Glomerular visceral epithelial cell (primary cell): ENCODE measurements around the gene BCAS3.
"Not testable (repeated sequence)": the region's sequence is repeated elsewhere in the genome, so short reads cannot be mapped to it uniquely, and the experiment has no call there.

Experiments
- DNase-seq: peaks from one replicate; pipeline ENCODE4 v3.0.0-alpha.2; 2016; ENCODE audit errors: extremely low spot score

Gene BCAS3

GRCh38 chr17:60933739-60934138 lies 256.1 kb downstream of the BCAS3 start:
- no peak for DNase-seq

GRCh38 chr17:60934723-60935122 lies 257.1 kb downstream of the BCAS3 start:
- no peak for DNase-seq

- not testable (repeated sequence) for DNase-seq
Measured at GRCh38 chr17:60935991-60936390, 258.3 kb downstream of the BCAS3 start.

GRCh38 chr17:60939318-60939717 lies 261.7 kb downstream of the BCAS3 start:
- DNase-seq = no peak

- DNase-seq = peak; percentile 38
Measured at GRCh38 chr17:60941028-60941427, 263.4 kb downstream of the BCAS3 start.

- DNase-seq = no peak
Measured at GRCh38 chr17:60941571-60941970, 263.9 kb downstream of the BCAS3 start.

- DNase-seq = no peak
Measured at GRCh38 chr17:60944751-60945150, 267.1 kb downstream of the BCAS3 start.

GRCh38 chr17:60947100-60947499 lies 269.4 kb downstream of the BCAS3 start:
- DNase-seq = no peak

GRCh38 chr17:60947543-60947942 lies 269.9 kb downstream of the BCAS3 start:
- DNase-seq = no peak

GRCh38 chr17:60952747-60953146 lies 275.1 kb downstream of the BCAS3 start:
- no peak for DNase-seq

GRCh38 chr17:60959011-60959410 lies 281.4 kb downstream of the BCAS3 start:
- peak; percentile 41 for DNase-seq

GRCh38 chr17:60959696-60960095 lies 282.0 kb downstream of the BCAS3 start:
- DNase-seq = no peak

- no peak for DNase-seq
Measured at GRCh38 chr17:60960398-60961065, 282.9 kb downstream of the BCAS3 start.

- no peak for DNase-seq
Measured at GRCh38 chr17:60964160-60964559, 286.5 kb downstream of the BCAS3 start.

GRCh38 chr17:60968266-60968665 lies 290.6 kb downstream of the BCAS3 start:
- DNase-seq = no peak

GRCh38 chr17:60969500-60970037 lies 291.9 kb downstream of the BCAS3 start:
- DNase-seq = no peak

GRCh38 chr17:60970741-60971140 lies 293.1 kb downstream of the BCAS3 start:
- no peak for DNase-seq

- DNase-seq = peak; percentile 37
Measured at GRCh38 chr17:60971515-60972369, 294.1 kb downstream of the BCAS3 start.

- DNase-seq = not testable (repeated sequence)
Measured at GRCh38 chr17:60976861-60977260, 299.2 kb downstream of the BCAS3 start.

GRCh38 chr17:60989379-60989778 lies 311.7 kb downstream of the BCAS3 start:
- DNase-seq = no peak

GRCh38 chr17:60989846-60990245 lies 312.2 kb downstream of the BCAS3 start:
- DNase-seq = no peak

- DNase-seq = no peak
Measured at GRCh38 chr17:60993497-60993896, 315.8 kb downstream of the BCAS3 start.

- DNase-seq = no peak
Measured at GRCh38 chr17:60995680-60996079, 318.0 kb downstream of the BCAS3 start.
